Measurements from ENCODE around the gene RIMS1.
"Not testable (repeated sequence)": the region's sequence is repeated elsewhere in the genome, so short reads cannot be mapped to it uniquely, and the experiment has no call there.

The RIMS1 gene

DNA sequence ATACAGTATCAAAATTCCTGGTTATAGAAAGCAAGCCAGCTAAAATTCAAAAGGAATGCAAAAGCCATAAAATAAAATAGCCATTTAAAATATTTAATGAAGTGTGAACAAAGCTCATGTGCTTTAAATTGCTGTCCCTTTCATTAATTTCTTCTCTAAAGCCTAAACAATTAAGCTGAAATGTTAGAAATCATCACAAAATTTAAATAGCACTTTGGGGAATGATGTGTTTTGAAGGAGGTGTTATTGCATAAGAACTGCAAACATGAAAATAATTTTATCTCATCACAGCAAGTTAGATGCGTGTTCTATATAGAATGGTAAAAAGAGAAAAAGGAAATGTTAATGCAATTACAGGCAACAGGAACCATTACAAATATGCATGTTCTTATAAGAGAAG, 111.0 kb downstream of the RIMS1 start:
- Histone ChIP-seq H3K4me3 (ENCODE audit: low read length) (no peak overlapping the region), H3K27ac (ENCODE audit: low read length) (no peak overlapping the region), H4K20me1 (ENCODE audit: insufficient read depth, low read length) (no peaks in the 10 kb centered on the region), H3K4me1 (ENCODE audit: low read length) (no peaks in the 10 kb centered on the region), H3K9me3 (replicated peaks; ENCODE audit: insufficient read depth, low read length) (no peaks in the 10 kb centered on the region), H3K9me2 (replicated peaks; ENCODE audit: insufficient read depth, low read length) (no peaks in the 10 kb centered on the region), H3K27me3 (replicated peaks; ENCODE audit: insufficient read depth, low read length) (no peaks in the 10 kb centered on the region), H2AFZ (ENCODE audit: low read length) (no peak overlapping the region), H3K79me2 (ENCODE audit: low read length) (no peaks in the 10 kb centered on the region), H3K36me3 (replicated peaks; ENCODE audit: insufficient read depth, low read length) (no peaks in the 10 kb centered on the region), H3F3A (ENCODE audit: insufficient read depth, low read length) (no peaks in the 10 kb centered on the region), H3K4me2 (ENCODE audit: low read depth, low read length) (no peak overlapping the region), H3K9ac (ENCODE audit: low read length) (no peak overlapping the region)
- TF ChIP-seq EZH2phosphoT487 (IDR thresholded peaks at IDR 0.05; ENCODE audit: low read length) (no peak), EZH2 (optimal IDR thresholded peaks at IDR 0.05; ENCODE audit: low read depth, low read length) (no peak)
- TF ChIP-seq, protein P1, sequence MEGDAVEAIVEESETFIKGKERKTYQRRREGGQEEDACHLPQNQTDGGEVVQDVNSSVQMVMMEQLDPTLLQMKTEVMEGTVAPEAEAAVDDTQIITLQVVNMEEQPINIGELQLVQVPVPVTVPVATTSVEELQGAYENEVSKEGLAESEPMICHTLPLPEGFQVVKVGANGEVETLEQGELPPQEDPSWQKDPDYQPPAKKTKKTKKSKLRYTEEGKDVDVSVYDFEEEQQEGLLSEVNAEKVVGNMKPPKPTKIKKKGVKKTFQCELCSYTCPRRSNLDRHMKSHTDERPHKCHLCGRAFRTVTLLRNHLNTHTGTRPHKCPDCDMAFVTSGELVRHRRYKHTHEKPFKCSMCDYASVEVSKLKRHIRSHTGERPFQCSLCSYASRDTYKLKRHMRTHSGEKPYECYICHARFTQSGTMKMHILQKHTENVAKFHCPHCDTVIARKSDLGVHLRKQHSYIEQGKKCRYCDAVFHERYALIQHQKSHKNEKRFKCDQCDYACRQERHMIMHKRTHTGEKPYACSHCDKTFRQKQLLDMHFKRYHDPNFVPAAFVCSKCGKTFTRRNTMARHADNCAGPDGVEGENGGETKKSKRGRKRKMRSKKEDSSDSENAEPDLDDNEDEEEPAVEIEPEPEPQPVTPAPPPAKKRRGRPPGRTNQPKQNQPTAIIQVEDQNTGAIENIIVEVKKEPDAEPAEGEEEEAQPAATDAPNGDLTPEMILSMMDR (IDR thresholded peaks at IDR 0.05; ENCODE audit: low read length) = no peak
- no peak for DNase-seq

DNA sequence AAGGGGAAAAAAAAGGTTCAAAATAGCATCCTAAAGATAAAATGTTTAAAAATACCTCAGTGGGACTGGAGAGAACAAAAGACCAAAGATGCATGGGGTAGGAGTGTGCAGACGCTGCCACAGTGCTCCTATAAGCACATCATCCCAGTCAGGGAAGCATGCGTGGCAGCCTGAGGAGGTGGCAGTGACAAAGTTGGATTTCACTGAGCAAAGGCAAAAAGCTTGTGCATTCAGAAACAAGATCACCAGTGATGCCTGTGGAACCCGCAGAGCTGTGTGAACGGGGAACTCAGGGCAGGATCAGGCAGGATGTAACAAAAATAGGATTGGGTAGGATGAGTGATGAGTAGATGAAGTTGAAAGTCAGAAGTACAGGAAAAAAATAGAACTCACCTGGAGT, 116.1 kb downstream of the RIMS1 start:
- Histone ChIP-seq H3K4me2 (ENCODE audit: low read depth, low read length) (no peak overlapping the region), H3K36me3 (replicated peaks; ENCODE audit: insufficient read depth, low read length) (no peaks in the 10 kb centered on the region), H3K27ac (ENCODE audit: low read length) (no peak overlapping the region), H3K4me3 (ENCODE audit: low read length) (no peak overlapping the region), H3K9ac (ENCODE audit: low read length) (no peak overlapping the region), H3K9me3 (replicated peaks; ENCODE audit: insufficient read depth, low read length) (no peaks in the 10 kb centered on the region), H4K20me1 (ENCODE audit: insufficient read depth, low read length) (no peaks in the 10 kb centered on the region), H3K27me3 (replicated peaks; ENCODE audit: insufficient read depth, low read length) (no peaks in the 10 kb centered on the region), H3F3A (ENCODE audit: insufficient read depth, low read length) (no peaks in the 10 kb centered on the region), H3K79me2 (ENCODE audit: low read length) (no peaks in the 10 kb centered on the region), H3K4me1 (ENCODE audit: low read length) (no peaks in the 10 kb centered on the region), H3K9me2 (replicated peaks; ENCODE audit: insufficient read depth, low read length) (no peaks in the 10 kb centered on the region), H2AFZ (ENCODE audit: low read length) (no peak overlapping the region)
- TF ChIP-seq, protein P1 (IDR thresholded peaks at IDR 0.05; ENCODE audit: low read length) = no peak
- TF ChIP-seq EZH2 (optimal IDR thresholded peaks at IDR 0.05; ENCODE audit: low read depth, low read length) (no peak), EZH2phosphoT487 (IDR thresholded peaks at IDR 0.05; ENCODE audit: low read length) (no peak)
- no peak for DNase-seq

DNA sequence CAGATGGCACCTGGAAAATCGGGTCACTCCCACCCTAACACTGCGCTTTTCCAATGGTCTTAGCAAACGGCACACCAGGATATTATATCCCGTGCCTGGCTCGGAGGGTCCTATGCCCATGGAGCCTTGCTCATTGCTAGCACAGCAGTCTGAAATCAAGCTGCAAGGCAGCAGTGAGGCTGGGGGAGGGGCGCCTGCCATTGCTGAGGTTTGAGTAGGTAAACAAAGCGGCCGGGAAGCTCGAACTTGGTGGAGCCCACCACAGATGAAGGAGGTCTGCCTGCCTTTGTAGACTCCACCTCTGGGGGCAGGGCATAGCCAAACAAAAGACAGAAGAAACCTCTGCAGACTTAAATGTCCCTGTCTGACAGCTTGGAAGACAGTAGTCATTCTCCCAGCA, 120.2 kb downstream of the RIMS1 start:
- not testable (repeated sequence) for H3F3A ChIP-seq (ENCODE audit: insufficient read depth, low read length); H3K4me1 ChIP-seq (ENCODE audit: low read length); H4K20me1 ChIP-seq (ENCODE audit: insufficient read depth, low read length); DNase-seq; H3K27ac ChIP-seq (ENCODE audit: low read length); H3K79me2 ChIP-seq (ENCODE audit: low read length); H3K4me2 ChIP-seq (ENCODE audit: low read depth, low read length); H3K4me3 ChIP-seq (ENCODE audit: low read length); H2AFZ ChIP-seq (ENCODE audit: low read length); H3K27me3 ChIP-seq (replicated peaks; ENCODE audit: insufficient read depth, low read length); H3K9ac ChIP-seq (ENCODE audit: low read length); H3K9me3 ChIP-seq (replicated peaks; ENCODE audit: insufficient read depth, low read length); H3K36me3 ChIP-seq (replicated peaks; ENCODE audit: insufficient read depth, low read length); H3K9me2 ChIP-seq (replicated peaks; ENCODE audit: insufficient read depth, low read length)

DNA sequence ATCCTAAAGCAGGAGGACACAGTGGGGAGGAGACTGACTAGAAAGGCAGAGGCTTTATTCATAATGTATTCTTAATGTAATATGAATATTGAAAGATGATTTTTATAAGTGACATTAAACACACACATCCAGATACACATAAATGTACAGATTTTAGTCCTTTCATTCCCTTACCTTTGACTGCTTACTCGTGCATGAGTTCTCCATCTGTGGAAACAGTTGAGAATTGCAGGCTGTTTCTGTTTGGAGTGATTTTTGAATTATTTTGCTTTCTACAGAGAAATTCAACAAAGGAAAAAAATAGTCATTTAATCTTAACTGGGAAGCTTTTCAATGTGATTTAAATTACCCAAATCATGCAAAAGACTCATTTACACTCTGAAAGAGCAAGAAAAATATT, 136.5 kb downstream of the RIMS1 start:
- TF ChIP-seq EZH2 (optimal IDR thresholded peaks at IDR 0.05; ENCODE audit: low read depth, low read length) (no peak), EZH2phosphoT487 (IDR thresholded peaks at IDR 0.05; ENCODE audit: low read length) (no peak)
- TF ChIP-seq, protein P1 (IDR thresholded peaks at IDR 0.05; ENCODE audit: low read length) = no peak
- Histone ChIP-seq H3F3A (ENCODE audit: insufficient read depth, low read length) (no peaks in the 10 kb centered on the region), H3K4me2 (ENCODE audit: low read depth, low read length) (no peak overlapping the region), H3K27me3 (replicated peaks; ENCODE audit: insufficient read depth, low read length) (no peaks in the 10 kb centered on the region), H3K36me3 (replicated peaks; ENCODE audit: insufficient read depth, low read length) (no peaks in the 10 kb centered on the region), H3K4me1 (ENCODE audit: low read length) (no peaks in the 10 kb centered on the region), H3K27ac (ENCODE audit: low read length) (no peak overlapping the region), H3K9me3 (replicated peaks; ENCODE audit: insufficient read depth, low read length) (no peaks in the 10 kb centered on the region), H3K4me3 (ENCODE audit: low read length) (no peak overlapping the region), H3K79me2 (ENCODE audit: low read length) (no peaks in the 10 kb centered on the region), H2AFZ (ENCODE audit: low read length) (no peak overlapping the region), H3K9me2 (replicated peaks; ENCODE audit: insufficient read depth, low read length) (no peaks in the 10 kb centered on the region), H3K9ac (ENCODE audit: low read length) (no peak overlapping the region), H4K20me1 (ENCODE audit: insufficient read depth, low read length) (no peaks in the 10 kb centered on the region)
- no peak for DNase-seq
